GM19043 (cell line): ENCODE results near the gene FXR2.
A peak's percentile ranks its signal among the peaks of the same experiment; 100 is the strongest.
"Not testable (repeated sequence)": the region's sequence is repeated elsewhere in the genome, so short reads cannot be mapped to it uniquely, and the experiment has no call there.

ENCODE experiments used
- ATAC-seq: cut with Tn5 transposase; IDR thresholded peaks from one replicate; pipeline ENCODE4 v1.9.1; 2021; ENCODE audit warnings: low read depth; ENCODE audit not compliant: unreplicated experiment

Gene FXR2

DNA sequence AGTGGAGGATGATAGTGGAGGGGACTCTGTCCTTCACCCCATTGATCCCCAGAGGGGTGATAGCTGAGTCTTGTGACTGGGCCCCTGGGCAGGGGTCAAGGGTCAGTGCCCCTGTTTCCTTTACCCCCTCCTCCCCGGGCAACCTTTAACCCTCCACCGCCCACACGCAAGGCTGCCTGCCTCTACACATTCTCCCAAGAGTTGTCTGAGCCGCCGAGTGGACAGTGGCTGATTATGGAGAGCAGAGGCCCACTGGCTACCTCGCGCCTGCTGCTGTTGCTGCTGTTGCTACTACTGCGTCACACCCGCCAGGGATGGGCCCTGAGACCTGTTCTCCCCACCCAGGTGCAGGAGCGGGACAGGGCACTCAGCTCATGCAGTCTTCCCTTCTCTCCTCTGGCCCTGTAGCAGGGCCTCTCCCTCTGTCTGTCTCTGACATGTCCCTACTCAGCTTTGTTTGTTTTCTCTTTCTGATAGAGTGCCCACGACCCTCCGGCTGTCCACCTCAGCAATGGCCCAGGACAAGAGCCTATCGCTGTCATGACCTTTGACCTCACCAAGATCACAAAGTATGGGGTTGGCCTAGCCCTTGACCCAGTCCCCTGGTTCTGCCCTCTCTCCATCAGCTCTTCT lies 15.4 kb upstream of the FXR2 start, which contains the start of gene SHBG:
Gene SHBG (plus strand): TSS at position 197 of the 633 bp plus-strand sequence. CDS start 38 bp downstream, at position 235.
- no peak for ATAC-seq

GRCh38 chr17:7627250-7628121 lies 12.8 kb upstream of the FXR2 start, which contains the start of gene SAT2:
SAT2 (minus strand) TSS chr17:7627821; CDS start chr17:7627635, 186 bp downstream.
- peak; percentile 86 for ATAC-seq

DNA sequence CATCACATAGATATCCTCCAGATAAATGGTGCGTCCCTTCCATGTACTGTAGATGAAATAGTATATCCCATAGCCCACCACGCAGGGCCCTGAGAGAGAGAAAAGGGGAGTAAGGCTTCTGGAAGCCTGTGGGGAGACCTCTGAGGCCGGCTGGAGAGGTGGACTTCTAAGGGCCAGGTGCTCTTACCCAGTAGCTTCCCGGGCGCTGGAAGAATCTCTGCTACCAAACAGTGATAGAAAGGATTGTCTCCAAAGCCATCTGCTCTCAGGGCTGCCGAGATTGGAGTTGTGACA lies 12.2 kb upstream of the FXR2 start:
- no peak for ATAC-seq

- ATAC-seq = no peak
Measured at GRCh38 chr17:7626307-7626706, 11.6 kb upstream of the FXR2 start.

DNA sequence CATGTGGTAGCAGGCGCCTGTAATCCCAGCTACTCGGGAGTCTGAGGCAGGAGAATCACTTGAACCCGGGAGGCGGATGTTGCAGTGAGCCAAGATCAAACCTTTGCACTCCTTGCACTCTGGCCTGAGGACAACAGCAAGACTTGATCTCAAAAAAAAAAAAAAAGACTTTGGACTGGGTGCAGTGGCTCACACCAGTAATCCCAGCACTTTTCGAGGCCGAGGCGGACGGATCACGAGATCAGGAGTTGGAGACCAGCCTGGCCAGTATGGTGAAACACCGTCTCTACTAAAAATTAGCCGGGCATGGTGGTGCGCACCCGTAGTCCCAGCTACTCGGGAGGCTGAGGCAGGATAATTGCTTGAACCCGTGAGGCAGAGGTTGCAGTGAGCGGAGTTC lies 11.1 kb upstream of the FXR2 start:
- ATAC-seq = not testable (repeated sequence)

- ATAC-seq = no peak
Measured at GRCh38 chr17:7623661-7624060, 9.0 kb upstream of the FXR2 start.

DNA sequence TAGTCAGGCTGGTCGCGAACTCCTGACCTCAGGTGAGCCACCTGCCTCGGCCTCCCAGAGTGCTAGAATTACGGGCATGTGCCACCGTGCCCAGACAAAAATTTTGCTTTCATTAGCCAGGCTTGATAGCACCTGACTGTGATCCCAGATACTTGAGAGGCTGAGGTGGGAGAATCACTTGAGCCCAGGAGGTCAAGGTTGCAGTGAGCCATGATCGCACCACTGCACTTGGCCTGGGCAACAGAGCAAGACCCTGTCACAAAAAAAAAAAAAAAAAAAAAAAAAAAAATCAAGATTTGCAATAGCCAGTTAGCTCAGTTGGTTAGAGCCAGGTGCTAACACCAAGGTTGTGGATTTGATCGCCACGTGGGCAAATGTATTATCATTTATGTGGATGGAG lies 6.1 kb upstream of the FXR2 start:
- ATAC-seq = no peak

- no peak for ATAC-seq
Measured at GRCh38 chr17:7618608-7619007, 3.9 kb upstream of the FXR2 start.

- no peak for ATAC-seq
Measured at GRCh38 chr17:7615265-7615747, 609 bp upstream of the FXR2 start.

GRCh38 chr17:7613769-7614424 lies 800 bp downstream of the FXR2 start:
- ATAC-seq = no peak

GRCh38 chr17:7612294-7612640 lies 2.4 kb downstream of the FXR2 start:
- no peak for ATAC-seq

GRCh38 chr17:7611635-7612293 lies 2.9 kb downstream of the FXR2 start:
- no peak for ATAC-seq

- ATAC-seq = no peak
Measured at GRCh38 chr17:7610641-7611040, 4.1 kb downstream of the FXR2 start.

GRCh38 chr17:7606280-7606679 lies 8.4 kb downstream of the FXR2 start:
- no peak for ATAC-seq

DNA sequence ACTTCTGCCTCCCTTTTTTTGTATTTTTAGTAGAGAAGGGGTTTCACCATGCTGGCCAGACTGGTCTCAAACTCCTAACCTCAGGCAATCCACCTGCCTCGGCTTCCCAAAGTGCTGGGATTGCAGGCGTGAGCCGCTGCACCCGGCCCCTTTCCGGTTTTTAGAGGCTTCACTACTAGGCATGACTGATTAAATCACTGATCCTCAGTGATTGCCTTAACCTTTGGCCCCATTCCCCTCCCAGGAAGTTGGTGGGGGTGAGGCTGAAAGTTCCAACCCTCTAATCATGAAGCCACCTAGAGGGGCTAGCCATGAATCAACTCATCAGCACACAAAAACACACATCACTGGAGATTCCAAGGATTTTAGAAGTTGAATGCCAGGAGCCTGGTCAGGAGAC lies 17.1 kb downstream of the FXR2 start:
- not testable (repeated sequence) for ATAC-seq

DNA sequence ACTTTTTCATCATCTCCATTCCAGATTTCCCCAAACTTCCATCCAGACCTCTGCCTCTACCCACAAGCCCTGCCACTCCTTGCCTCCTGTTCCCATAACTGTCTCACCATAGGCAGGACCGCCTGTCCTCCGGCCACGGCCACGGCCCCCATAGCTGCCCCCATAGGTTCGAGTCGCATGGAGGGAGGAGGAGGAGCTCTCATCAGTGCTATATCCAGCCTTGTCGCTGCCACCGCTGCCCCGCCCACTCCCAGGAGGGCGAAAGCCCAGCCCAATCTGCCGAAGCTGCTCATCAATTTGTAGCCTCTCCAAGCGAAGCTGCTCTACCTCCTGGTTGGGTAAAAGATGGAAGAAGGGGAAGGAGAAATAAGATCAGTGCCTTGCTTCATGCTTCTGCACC lies 21.4 kb downstream of the FXR2 start:
- ATAC-seq = no peak

DNA sequence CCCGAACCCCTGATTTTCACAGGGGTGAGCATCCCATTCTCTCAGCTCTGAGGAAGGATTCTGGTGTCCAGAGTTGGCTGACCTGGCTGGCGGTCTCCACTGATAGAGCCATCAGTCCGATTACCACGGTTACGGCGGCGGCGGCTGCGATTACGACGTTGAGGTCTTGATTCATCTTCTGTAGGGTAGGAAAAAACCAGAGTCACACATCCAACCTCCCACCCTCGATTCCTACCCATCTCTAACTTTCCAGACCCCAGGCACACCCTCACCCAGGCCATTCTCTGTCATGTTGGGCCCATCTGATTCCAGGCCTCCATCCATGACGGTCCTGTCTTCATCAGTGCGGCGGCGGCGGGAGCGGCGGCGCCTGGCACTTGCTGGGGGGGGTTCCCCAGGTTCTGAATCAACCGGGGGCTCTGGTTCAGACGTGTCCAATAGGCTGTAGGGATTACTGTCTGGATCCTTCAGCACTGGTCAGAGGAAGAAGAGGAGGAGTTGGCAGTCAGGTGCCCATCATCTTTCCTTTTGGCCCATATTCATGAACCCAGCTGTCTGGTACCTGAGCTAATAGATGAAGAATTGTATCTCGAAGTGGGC lies 22.2 kb downstream of the FXR2 start:
- no peak for ATAC-seq

GRCh38 chr17:7591596-7591995 lies 23.1 kb downstream of the FXR2 start:
- no peak for ATAC-seq

DNA sequence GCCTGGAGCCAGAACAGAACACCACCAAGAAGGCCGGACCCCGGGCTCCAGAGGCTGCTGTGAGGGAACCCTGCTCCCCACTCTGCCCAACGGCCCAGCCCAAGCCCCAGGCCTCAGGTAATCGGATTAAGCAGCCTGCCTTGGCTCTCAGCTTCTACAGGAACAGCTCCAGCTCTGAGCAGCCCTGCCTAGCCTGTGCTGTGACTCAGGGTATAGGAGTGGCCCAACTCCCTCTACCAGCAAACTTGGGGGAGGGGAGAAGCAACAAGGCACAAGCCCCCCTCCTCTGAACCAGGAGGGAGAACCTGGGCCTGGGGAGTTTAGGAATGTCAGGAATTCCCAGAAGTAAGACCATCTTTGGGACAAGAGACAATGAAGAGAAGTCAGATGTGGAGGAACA lies 24.0 kb downstream of the FXR2 start:
- no peak for ATAC-seq

DNA sequence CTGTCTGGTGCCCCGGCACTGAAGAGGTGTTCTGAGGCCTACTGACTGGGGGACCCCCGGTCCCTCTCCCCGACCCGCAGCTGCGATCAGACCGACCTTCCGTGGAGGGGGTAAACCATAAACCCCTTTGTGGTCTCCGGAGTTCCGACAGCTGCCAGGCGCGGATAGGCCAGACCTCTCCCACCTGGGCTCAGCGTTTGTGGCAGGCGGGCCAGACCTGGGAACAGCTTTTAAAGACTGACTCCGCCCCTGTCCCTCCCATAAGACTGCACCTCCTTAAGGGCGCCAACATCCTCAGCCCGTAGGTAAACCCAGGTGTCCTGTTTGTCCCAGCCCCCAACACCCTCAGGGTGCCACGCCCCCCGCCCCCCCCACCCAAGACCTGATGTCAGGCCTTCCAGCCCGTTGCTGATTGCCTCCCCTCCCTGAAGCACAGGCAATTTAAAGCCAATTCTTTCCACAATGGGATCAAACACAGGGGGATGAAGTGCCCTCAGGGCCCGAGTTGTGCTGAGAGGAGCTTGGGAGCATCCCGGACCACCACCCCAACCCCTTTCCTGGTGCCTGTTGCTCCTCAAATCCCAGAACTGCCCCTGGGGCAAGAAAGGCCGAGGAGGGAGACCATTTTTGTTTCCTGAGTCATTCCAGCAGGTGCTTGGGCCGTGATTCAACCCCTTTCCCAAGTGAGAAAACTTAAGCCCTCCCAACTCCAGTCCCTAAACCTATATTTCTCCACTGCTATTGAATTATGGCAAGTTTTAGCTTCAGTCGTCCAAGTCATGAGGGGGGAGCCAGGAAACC lies 24.6 kb downstream of the FXR2 start, which contains the start of gene SOX15:
Gene SOX15 (minus strand): TSS at position 204 of the 801 bp plus-strand sequence. CDS start 418 bp downstream, outside the sequence.
- ATAC-seq = no peak
